Upper lobe of left lung (tissue), 4 donors: ENCODE measurements around the gene NDUFA13.

ENCODE experiments used
- EP300 ChIP-seq, 4 donors: sonication (generic); formaldehyde crosslinking; IDR thresholded peaks; one replicate each; pipeline ENCODE4 v1.5.1; 2017; ENCODE audit warnings: antibody characterized with exemption in 4 of 4, control low read depth in 2 of 4
- POLR2A ChIP-seq, 4 donors: fragments of 450-650 bp; IDR thresholded peaks; one replicate each; pipeline ENCODE4 v1.5.1; 2016 to 2017; ENCODE audit warnings: antibody characterized with exemption in 4 of 4, mild to moderate bottlenecking in 2 of 4
- POLR2AphosphoS5 ChIP-seq, 2 donors: sonication (generic); formaldehyde crosslinking; IDR thresholded peaks; one replicate each; pipeline ENCODE4 v1.5.1; 2017; ENCODE audit warnings: antibody characterized with exemption in 2 of 2
- TF ChIP-seq, protein P1 (sequence below), 6 experiments: fragments of 450-650 bp in 4 of 6; fragments of 200-600 bp in 2 of 6; sonication (generic) in 2 of 6; IDR thresholded peaks; one replicate each; pipeline ENCODE4 v1.5.1; 2016 to 2019; ENCODE audit warnings: antibody characterized with exemption in 6 of 6

DNA sequence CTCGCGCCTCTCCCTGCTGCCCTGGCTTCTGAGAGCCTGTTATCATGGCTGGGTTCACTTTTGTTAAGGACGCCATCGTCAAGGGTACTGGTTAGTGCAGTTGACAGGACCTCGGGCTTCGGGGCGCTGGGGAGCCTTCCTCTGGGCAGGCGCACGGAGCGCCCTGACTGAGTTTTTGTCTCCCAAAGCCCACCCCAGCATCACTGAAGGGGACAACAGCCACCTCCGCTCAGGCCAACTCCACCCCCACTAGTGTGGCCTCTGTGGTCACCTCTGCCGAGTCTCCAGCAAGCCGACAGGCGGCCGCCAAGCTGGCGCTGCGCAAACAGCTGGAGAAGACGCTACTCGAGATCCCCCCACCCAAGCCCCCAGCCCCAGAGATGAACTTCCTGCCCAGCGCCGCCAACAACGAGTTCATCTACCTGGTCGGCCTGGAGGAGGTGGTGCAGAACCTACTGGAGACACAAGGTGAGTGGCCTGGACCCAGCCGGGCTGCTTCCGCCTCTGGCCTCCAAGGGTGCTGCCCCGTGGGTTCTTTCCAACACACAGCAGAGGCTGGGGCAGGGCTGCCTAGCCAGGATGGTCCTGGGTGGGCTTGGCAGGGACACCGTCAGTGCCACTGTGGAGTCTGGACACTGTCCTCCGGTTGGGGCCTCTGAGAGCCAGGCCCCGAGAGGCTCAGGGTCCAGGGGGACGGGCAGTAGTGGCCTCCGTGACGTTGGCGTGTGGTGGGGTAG is 17.6 kb upstream of the NDUFA13 start:
- TF ChIP-seq, protein P1, sequence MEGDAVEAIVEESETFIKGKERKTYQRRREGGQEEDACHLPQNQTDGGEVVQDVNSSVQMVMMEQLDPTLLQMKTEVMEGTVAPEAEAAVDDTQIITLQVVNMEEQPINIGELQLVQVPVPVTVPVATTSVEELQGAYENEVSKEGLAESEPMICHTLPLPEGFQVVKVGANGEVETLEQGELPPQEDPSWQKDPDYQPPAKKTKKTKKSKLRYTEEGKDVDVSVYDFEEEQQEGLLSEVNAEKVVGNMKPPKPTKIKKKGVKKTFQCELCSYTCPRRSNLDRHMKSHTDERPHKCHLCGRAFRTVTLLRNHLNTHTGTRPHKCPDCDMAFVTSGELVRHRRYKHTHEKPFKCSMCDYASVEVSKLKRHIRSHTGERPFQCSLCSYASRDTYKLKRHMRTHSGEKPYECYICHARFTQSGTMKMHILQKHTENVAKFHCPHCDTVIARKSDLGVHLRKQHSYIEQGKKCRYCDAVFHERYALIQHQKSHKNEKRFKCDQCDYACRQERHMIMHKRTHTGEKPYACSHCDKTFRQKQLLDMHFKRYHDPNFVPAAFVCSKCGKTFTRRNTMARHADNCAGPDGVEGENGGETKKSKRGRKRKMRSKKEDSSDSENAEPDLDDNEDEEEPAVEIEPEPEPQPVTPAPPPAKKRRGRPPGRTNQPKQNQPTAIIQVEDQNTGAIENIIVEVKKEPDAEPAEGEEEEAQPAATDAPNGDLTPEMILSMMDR (IDR thresholded peaks at IDR 0.05) = no peak
- TF ChIP-seq POLR2AphosphoS5 (IDR thresholded peaks at IDR 0.05) = no peak
- TF ChIP-seq POLR2A (IDR thresholded peaks at IDR 0.05) = no peak
- TF ChIP-seq EP300 (IDR thresholded peaks at IDR 0.05) = no peak
